PFSK-1 (cell line): Measurements from ENCODE around the gene AMELX.

ENCODE experiments used
- FOXP2 ChIP-seq: optimal IDR thresholded peaks from 2 replicates; pipeline ENCODE3; 2011; ENCODE audit warnings: borderline replicate concordance, control low read depth, inconsistent platforms; ENCODE audit not compliant: insufficient read depth; ENCODE audit errors: extremely low read length, extremely low read depth
- POLR2AphosphoS5 ChIP-seq: IDR thresholded peaks from 2 replicates; pipeline ENCODE4 v1.6.1; 2012; ENCODE audit warnings: low read depth, mild to moderate bottlenecking, control low read depth, low read length, moderate library complexity
- SIN3A ChIP-seq: IDR thresholded peaks from 2 replicates; pipeline ENCODE4 v1.6.1; 2012; ENCODE audit warnings: mild to moderate bottlenecking, low read length, moderate library complexity, borderline replicate concordance; ENCODE audit not compliant: insufficient read depth
- TAF1 ChIP-seq: IDR thresholded peaks from 2 replicates; pipeline ENCODE4 v1.6.1; 2012; ENCODE audit warnings: low read length, control low read depth, borderline replicate concordance; ENCODE audit not compliant: insufficient read depth
- TF ChIP-seq, protein P1 (sequence below), 2 experiments: IDR thresholded peaks; 2 replicates each; pipeline versions ENCODE4 v1.6.1 to v1.8.0; 2011 to 2012; ENCODE audit warnings: low read depth in 2 of 2, low read length in 2 of 2, control low read depth in 1 of 2, inconsistent platforms in 1 of 2, mild to moderate bottlenecking in 1 of 2, moderate library complexity in 1 of 2; ENCODE audit not compliant: insufficient read depth in 1 of 2

The AMELX gene

DNA sequence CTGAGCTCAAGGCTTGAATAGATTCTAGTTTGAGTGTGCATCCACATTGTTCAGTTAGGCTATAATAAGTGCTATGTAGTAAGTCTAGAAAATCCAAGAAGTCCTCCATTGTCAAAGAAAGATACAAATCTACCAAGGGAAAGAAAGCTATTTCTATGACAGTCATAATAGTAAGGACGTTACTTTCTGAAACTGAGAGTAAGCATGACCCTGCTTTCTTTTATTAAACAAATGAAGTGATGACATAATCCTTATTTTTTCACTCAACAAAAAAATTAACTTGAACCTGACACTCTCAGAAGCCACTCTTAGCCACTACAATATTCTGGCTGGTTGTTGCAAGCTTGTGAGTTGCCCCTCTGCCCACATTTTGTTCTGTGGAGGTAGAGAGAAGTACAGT is 33.8 kb upstream of the AMELX start:
- TF ChIP-seq TAF1 (no peak), POLR2AphosphoS5 (no peak), SIN3A (no peak), FOXP2 (no peak)
- TF ChIP-seq, protein P1, sequence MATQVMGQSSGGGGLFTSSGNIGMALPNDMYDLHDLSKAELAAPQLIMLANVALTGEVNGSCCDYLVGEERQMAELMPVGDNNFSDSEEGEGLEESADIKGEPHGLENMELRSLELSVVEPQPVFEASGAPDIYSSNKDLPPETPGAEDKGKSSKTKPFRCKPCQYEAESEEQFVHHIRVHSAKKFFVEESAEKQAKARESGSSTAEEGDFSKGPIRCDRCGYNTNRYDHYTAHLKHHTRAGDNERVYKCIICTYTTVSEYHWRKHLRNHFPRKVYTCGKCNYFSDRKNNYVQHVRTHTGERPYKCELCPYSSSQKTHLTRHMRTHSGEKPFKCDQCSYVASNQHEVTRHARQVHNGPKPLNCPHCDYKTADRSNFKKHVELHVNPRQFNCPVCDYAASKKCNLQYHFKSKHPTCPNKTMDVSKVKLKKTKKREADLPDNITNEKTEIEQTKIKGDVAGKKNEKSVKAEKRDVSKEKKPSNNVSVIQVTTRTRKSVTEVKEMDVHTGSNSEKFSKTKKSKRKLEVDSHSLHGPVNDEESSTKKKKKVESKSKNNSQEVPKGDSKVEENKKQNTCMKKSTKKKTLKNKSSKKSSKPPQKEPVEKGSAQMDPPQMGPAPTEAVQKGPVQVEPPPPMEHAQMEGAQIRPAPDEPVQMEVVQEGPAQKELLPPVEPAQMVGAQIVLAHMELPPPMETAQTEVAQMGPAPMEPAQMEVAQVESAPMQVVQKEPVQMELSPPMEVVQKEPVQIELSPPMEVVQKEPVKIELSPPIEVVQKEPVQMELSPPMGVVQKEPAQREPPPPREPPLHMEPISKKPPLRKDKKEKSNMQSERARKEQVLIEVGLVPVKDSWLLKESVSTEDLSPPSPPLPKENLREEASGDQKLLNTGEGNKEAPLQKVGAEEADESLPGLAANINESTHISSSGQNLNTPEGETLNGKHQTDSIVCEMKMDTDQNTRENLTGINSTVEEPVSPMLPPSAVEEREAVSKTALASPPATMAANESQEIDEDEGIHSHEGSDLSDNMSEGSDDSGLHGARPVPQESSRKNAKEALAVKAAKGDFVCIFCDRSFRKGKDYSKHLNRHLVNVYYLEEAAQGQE (IDR thresholded peaks at IDR 0.05; ENCODE audit: insufficient read depth in 1 of 2, low read depth in 2 of 2, low read length in 2 of 2): no peak

DNA sequence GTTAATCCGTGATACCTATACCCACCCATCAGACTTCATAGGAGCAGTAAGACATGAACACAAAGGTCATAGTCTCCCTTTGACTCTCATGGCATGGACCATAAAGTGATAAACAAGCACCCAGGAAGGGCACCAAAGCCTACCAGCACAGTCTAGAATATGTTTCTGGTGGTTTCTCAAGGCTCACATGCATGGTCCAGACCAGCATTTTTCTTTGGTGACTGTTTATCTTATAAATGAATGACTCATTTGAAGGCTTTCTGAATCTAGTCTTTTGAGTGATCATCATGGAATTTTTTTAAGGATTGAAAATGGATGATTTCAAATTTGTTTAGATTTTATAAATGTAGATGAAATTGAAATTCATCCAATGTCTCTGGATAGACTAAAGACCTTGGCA is 32.0 kb upstream of the AMELX start:
- TF ChIP-seq, protein P1 (IDR thresholded peaks at IDR 0.05; ENCODE audit: insufficient read depth in 1 of 2, low read depth in 2 of 2, low read length in 2 of 2): no peak
- no peak for TF ChIP-seq SIN3A
- no peak for TF ChIP-seq TAF1
- TF ChIP-seq POLR2AphosphoS5: no peak
- no peak for TF ChIP-seq FOXP2

DNA sequence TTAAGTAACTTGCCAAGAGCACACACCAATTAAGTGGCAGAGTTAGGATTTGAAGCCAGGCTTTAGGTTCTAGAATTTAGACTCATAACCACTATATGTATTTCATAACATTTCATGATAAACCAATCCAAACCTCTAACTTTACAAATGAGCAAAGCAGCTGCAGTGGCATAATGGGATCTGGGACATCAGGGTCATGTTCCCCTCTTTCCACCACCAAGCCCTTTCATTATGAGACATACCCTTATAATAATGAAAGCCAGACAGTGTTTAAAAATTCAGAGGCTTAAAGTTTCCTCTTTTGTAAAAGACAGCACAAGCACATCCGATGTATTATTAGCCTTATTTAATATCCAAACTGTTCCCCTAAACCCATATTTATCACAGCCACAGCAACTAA is 28.3 kb upstream of the AMELX start:
- TF ChIP-seq POLR2AphosphoS5 (no peak), SIN3A (no peak)
- TF ChIP-seq, protein P1 (IDR thresholded peaks at IDR 0.05; ENCODE audit: insufficient read depth in 1 of 2, low read depth in 2 of 2, low read length in 2 of 2): no peak

DNA sequence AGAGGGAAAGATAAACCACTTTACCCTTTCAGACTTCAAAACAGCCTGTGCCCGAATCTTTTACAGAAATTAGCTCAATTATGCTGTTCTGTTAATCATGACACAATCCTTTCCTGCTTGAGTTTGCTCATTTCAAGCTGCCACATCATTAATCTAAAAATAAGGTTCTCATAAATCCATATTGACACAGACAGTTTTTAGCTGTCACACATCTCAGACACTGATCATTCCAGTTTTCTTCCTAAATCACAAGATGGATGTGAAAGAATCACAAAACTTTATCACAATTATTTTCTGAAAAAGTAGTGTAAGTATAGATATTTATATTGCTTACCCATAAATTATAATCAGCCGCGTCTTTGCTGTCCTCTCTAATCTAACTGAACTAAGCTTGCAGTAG is 27.9 kb upstream of the AMELX start:
- no peak for TF ChIP-seq POLR2AphosphoS5
- TF ChIP-seq FOXP2: no peak
- TF ChIP-seq, protein P1 (IDR thresholded peaks at IDR 0.05; ENCODE audit: insufficient read depth in 1 of 2, low read depth in 2 of 2, low read length in 2 of 2): no peak
- TF ChIP-seq TAF1: no peak

DNA sequence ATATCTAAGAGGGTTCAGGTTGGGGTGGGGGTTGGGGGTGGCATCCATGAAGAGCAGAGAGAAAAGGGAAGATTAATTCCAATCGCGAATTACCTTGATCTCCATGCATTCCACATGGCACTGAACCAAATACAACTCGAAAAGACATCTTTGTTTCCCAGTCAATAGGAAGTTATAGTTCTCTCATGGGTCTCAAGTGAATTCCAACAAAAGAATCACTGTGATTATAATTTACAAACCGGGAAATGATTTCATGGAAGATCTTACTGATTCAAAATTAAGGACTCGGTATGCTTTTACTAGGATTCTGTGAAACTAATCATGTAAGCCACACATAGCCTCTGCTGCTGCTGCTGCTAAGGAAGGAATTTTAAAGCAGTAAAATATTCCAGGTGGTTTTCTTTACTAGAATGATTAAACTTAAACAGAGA is 26.6 kb upstream of the AMELX start:
- no peak for TF ChIP-seq TAF1
- TF ChIP-seq SIN3A: no peak
- no peak for TF ChIP-seq POLR2AphosphoS5
- TF ChIP-seq, protein P1 (IDR thresholded peaks at IDR 0.05; ENCODE audit: insufficient read depth in 1 of 2, low read depth in 2 of 2, low read length in 2 of 2): no peak
- no peak for TF ChIP-seq FOXP2
